HL-60 (cell line): ENCODE measurements around the gene CCDC154.

Experiments used
- DNase-seq, 2 experiments: peaks; one replicate each; pipeline ENCODE4 v3.0.0-alpha.2; 2010 to 2020; ENCODE audit warnings: low read depth in 1 of 2, low spot score in 1 of 2
- H3K27ac ChIP-seq: fragments of 250-450 bp; sonication (Bioruptor Pico); replicated peaks from 2 replicates; pipeline ENCODE4 v1.5.1; 2020; ENCODE audit warnings: mild to moderate bottlenecking, moderate library complexity
- H3K27me3 ChIP-seq: fragments of 250-450 bp; sonication (Bioruptor Pico); 2 replicates; pipeline ENCODE4 v1.5.1; 2021; ENCODE audit warnings: mild to moderate bottlenecking, moderate library complexity; ENCODE audit not compliant: insufficient read depth, poor library complexity, severe bottlenecking
- H3K4me3 ChIP-seq: replicated peaks from 2 replicates; pipeline ENCODE4 v1.5.1; 2011; ENCODE audit warnings: mild to moderate bottlenecking, control low read depth, low read length; ENCODE audit not compliant: insufficient read depth
- CTCF ChIP-seq: IDR thresholded peaks from one replicate; pipeline ENCODE4 v1.5.1; 2011; ENCODE audit warnings: low read length, control low read depth, inconsistent platforms; ENCODE audit not compliant: insufficient read depth
- GABPA ChIP-seq: IDR thresholded peaks from 2 replicates; pipeline ENCODE4 v1.6.1; 2012; ENCODE audit warnings: low read depth
- POLR2AphosphoS5 ChIP-seq: IDR thresholded peaks from 2 replicates; pipeline ENCODE4 v1.6.1; 2012; ENCODE audit warnings: low read depth
- REST ChIP-seq: IDR thresholded peaks from 2 replicates; pipeline ENCODE4 v1.6.1; 2012; ENCODE audit warnings: low read depth; ENCODE audit not compliant: insufficient replicate concordance
- SPI1 ChIP-seq: IDR thresholded peaks from 2 replicates; pipeline ENCODE4 v1.6.1; 2012; ENCODE audit warnings: low read depth, mild to moderate bottlenecking, borderline replicate concordance

The CCDC154 gene

DNA sequence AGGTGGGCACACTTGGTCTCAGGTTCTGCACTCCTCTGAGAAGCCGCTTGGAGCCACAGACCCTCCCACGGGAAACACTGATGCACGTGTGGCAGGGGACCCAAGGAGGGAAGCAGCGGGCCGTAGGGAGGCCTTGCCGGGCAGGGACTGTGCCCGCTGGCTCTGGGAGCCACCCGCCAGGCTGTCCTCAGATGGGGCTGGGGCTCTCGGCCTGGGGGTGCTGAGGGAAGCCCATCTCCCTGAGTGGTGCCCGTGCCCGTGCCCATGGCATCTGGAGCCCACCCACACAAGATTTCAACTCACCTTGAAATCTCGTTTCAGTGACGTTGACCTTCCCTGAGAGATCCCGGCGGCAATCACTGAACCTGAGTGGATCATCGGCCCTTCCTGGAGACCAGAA lies 12.6 kb upstream of the CCDC154 start:
- Histone ChIP-seq H3K27ac (no peak overlapping the region), H3K4me3 (no peak overlapping the region), H3K27me3 (no peaks in the 10 kb centered on the region)
- TF ChIP-seq POLR2AphosphoS5, result no peak
- TF ChIP-seq SPI1, result no peak
- TF ChIP-seq CTCF, result no peak
- no peak for TF ChIP-seq GABPA
- TF ChIP-seq REST, result no peak
- no peak for DNase-seq

GRCh38 chr16:1455190-1456171 lies 11.1 kb upstream of the CCDC154 start:
- no peak overlapping the region for H3K27ac ChIP-seq
- no peak for TF ChIP-seq REST
- TF ChIP-seq SPI1, result no peak
- TF ChIP-seq POLR2AphosphoS5, result no peak
- no peak for TF ChIP-seq CTCF
- no peak for TF ChIP-seq GABPA

GRCh38 chr16:1454561-1454960 lies 10.2 kb upstream of the CCDC154 start:
- Histone ChIP-seq H3K27ac (no peak overlapping the region), H3K27me3 (no peaks in the 10 kb centered on the region), H3K4me3 (no peak overlapping the region)
- DNase-seq, result no peak
- TF ChIP-seq GABPA, result no peak
- TF ChIP-seq SPI1, result no peak
- TF ChIP-seq POLR2AphosphoS5, result no peak
- TF ChIP-seq REST, result no peak
- TF ChIP-seq CTCF, result no peak

More at GRCh38 chr16:1455190-1456171, 11.1 kb upstream of the CCDC154 start:
- Histone ChIP-seq H3K27me3 (no peaks in the 10 kb centered on the region), H3K4me3 (no peak overlapping the region)
- no peak for DNase-seq
